NB4 (cell line): ENCODE data around the gene NFU1.
"Not testable (repeated sequence)": the region's sequence is repeated elsewhere in the genome, so short reads cannot be mapped to it uniquely, and the experiment has no call there.

Experiments
- DNase-seq: peaks from one replicate; pipeline ENCODE4 v3.0.0; 2010; ENCODE audit warnings: low read depth
- H3K4me3 ChIP-seq: one replicate; pipeline ENCODE4 v1.5.1; 2011; ENCODE audit warnings: mild to moderate bottlenecking, low read depth, low read length, moderate library complexity
- MYC ChIP-seq: IDR thresholded peaks from 2 replicates; pipeline ENCODE4 v1.6.1; 2011; ENCODE audit warnings: low read depth, low read length
- POLR2A ChIP-seq: IDR thresholded peaks from 2 replicates; pipeline ENCODE4 v1.6.1; 2011; ENCODE audit warnings: mild to moderate bottlenecking; ENCODE audit not compliant: insufficient read length; ENCODE audit errors: extremely low read depth
- TF ChIP-seq, protein P1 (sequence below): IDR thresholded peaks from 2 replicates; pipeline ENCODE4 v1.6.1; 2011; ENCODE audit warnings: low read depth, low read length
- TF ChIP-seq, protein P2 (sequence below): IDR thresholded peaks from one replicate; pipeline ENCODE4 v1.5.1; 2012; ENCODE audit warnings: low read depth, low read length

NFU1 gene

DNA sequence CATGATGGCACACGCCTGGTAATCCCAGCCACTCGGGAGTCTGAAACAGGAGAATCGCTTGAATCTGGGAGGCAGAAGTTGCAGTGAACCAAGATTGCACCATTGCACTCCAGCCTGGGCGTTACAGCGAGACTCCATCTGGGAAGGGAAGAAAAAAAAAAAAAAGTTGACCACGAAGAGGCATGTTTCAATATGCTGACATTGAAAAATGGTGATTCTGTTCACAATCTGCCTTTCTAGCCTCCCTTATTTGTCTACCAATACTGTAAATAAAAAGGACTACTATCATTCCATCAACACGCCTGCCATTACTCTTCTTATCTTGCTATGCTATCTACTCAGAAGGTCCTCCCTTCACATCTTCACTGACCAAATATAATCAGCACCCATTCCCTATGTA, 68.6 kb downstream of the NFU1 start:
- TF ChIP-seq POLR2A (no peak), MYC (no peak)
- TF ChIP-seq, protein P1, sequence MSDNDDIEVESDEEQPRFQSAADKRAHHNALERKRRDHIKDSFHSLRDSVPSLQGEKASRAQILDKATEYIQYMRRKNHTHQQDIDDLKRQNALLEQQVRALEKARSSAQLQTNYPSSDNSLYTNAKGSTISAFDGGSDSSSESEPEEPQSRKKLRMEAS: no peak
- no peak for DNase-seq
- no peak overlapping the region for H3K4me3 ChIP-seq

DNA sequence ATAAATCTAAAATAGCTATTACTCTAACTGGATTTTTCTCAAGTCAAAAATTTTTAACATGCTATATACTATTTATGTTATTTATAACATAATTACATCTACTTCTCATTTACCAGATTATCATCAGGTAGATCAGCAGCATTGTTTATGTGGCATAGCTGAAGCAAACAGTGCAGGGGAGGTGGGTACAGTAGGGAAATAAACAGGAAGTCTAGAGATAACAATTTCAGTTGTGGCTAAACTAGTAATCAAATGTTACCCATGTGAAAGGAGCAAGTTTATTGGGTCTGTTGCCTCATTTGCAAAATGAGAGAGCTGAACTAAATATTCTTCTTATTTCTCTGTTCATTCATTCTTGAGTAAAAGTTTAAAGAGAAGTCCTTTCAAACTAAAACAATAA, 77.9 kb downstream of the NFU1 start:
- no peak for DNase-seq
- no peak overlapping the region for H3K4me3 ChIP-seq
- no peak for TF ChIP-seq MYC
- TF ChIP-seq, protein P2, sequence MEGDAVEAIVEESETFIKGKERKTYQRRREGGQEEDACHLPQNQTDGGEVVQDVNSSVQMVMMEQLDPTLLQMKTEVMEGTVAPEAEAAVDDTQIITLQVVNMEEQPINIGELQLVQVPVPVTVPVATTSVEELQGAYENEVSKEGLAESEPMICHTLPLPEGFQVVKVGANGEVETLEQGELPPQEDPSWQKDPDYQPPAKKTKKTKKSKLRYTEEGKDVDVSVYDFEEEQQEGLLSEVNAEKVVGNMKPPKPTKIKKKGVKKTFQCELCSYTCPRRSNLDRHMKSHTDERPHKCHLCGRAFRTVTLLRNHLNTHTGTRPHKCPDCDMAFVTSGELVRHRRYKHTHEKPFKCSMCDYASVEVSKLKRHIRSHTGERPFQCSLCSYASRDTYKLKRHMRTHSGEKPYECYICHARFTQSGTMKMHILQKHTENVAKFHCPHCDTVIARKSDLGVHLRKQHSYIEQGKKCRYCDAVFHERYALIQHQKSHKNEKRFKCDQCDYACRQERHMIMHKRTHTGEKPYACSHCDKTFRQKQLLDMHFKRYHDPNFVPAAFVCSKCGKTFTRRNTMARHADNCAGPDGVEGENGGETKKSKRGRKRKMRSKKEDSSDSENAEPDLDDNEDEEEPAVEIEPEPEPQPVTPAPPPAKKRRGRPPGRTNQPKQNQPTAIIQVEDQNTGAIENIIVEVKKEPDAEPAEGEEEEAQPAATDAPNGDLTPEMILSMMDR: no peak
- TF ChIP-seq, protein P1: no peak
- TF ChIP-seq POLR2A: no peak

DNA sequence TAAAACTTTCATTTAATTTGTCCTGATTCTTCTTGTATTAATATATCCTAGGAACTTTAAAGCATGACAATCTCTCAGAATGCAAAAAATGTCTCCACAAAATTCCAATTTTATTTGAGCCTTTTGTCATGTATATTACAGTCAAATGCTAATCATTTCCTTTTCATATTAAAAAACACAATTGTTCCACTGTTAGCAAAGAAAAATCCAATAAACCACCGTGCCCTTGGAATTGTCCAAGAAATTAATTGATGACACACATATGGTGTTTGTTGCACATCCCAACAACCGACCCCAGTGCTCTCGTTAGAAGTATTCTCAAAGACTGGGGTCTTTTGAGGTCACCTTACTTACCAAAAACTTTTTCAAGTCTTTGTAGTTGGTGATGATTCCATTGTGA, 78.3 kb downstream of the NFU1 start:
- TF ChIP-seq, protein P2: no peak
- TF ChIP-seq, protein P1: no peak
- TF ChIP-seq POLR2A: no peak
- TF ChIP-seq MYC: no peak
- no peak overlapping the region for H3K4me3 ChIP-seq
- no peak for DNase-seq

DNA sequence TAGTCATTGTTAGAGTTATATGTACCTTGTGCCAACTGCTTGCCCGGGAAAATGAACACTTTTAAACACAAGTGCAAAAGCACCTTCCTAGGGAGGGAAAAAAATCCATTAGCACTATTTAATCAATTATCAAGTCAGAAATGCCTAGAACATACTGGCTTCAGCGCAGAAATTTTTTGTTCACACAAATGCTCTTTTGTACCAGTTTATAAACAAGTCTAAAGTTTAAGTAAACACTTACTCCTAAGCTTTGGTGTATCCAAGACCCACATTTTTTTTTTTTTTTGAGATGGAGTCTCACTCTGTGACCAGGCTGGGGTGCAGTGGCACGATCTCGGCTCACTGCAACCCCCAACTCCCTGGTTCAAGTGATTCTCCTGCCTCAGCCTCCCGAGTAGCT, 80.8 kb downstream of the NFU1 start:
- TF ChIP-seq MYC (no peak), POLR2A (no peak)
- TF ChIP-seq, protein P2: no peak
- TF ChIP-seq, protein P1: no peak
- DNase-seq: no peak
- no peak overlapping the region for H3K4me3 ChIP-seq

DNA sequence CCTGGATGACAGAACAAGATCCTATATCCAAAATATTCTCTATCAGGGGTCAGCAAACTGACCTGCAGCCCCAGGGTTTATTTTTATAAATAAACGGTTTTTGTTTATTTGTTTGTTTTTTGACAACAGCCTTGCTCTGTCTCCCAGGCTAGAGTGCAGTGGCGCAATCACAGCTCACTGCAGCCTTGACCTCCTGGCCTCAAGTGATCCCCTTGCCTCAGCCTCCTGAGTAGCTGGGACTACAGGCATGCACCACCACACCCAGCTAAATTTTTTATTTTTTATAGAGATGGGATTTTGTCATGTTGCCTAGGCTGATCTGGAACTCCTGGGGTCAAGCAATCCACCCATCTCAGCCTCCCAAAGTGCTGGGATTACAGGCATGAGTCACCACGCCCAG, 82.3 kb downstream of the NFU1 start:
- DNase-seq, H3K4me3 ChIP-seq: not testable (repeated sequence)

DNA sequence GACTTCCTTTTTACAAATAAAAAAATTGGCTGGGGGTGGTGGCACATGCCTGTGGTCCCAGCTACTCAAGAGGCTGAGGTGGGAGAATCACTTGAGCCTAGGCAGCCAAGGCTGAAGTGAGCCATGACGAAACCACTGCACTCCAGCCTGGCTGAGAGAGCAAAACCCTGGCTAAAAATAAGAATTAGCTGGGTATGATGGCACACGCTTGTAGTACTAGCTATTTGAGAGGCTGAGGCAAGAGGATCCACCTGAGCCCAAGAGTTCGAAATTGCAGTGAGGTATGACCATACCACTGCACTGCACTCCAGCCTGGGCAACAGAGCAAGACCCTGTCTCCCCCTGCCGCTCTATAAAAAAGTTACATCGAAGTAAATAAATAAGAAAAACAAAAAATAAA, 83.9 kb downstream of the NFU1 start:
- TF ChIP-seq MYC (no peak), POLR2A (no peak)
- TF ChIP-seq, protein P1: no peak
- TF ChIP-seq, protein P2: no peak
- DNase-seq: no peak

DNA sequence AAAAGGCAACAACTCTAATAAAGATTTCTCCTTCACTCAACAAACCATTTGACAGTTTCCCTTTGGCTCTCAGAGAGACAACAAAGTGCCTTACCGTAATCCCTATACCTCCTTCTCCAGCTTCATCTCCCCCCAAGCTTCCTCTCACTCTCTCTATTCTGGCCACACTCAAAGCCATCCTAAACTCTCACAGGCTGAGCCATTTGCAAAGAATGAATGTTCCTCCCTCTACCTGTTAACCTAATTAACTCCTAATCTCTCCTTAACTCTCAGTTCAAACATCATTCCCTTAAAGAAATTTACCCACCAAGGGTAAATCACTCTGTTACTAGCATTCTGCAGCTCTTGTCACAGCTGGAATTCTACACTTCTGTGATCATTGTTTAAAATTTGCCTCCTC, 88.5 kb downstream of the NFU1 start:
- H3K4me3 ChIP-seq: no peak overlapping the region
- TF ChIP-seq, protein P1: no peak
- TF ChIP-seq POLR2A (no peak), MYC (no peak)
- TF ChIP-seq, protein P2: no peak
- DNase-seq: no peak

More for the DNA sequence above, 83.9 kb downstream of the NFU1 start:
- H3K4me3 ChIP-seq: no peak overlapping the region
